PFSK-1 (cell line): ENCODE measurements around the gene PRIM1.
A peak's percentile ranks its signal among the peaks of the same experiment; 100 is the strongest.

ENCODE experiments used
- FOXP2 ChIP-seq: optimal IDR thresholded peaks from 2 replicates; pipeline ENCODE3; 2011; ENCODE audit warnings: borderline replicate concordance, control low read depth, inconsistent platforms; ENCODE audit not compliant: insufficient read depth; ENCODE audit errors: extremely low read length, extremely low read depth
- POLR2AphosphoS5 ChIP-seq: IDR thresholded peaks from 2 replicates; pipeline ENCODE4 v1.6.1; 2012; ENCODE audit warnings: low read depth, mild to moderate bottlenecking, control low read depth, low read length, moderate library complexity
- SIN3A ChIP-seq: IDR thresholded peaks from 2 replicates; pipeline ENCODE4 v1.6.1; 2012; ENCODE audit warnings: mild to moderate bottlenecking, low read length, moderate library complexity, borderline replicate concordance; ENCODE audit not compliant: insufficient read depth
- TAF1 ChIP-seq: IDR thresholded peaks from 2 replicates; pipeline ENCODE4 v1.6.1; 2012; ENCODE audit warnings: low read length, control low read depth, borderline replicate concordance; ENCODE audit not compliant: insufficient read depth
- TF ChIP-seq, protein P1 (sequence below), 2 experiments: IDR thresholded peaks; 2 replicates each; pipeline versions ENCODE4 v1.6.1 to v1.8.0; 2011 to 2012; ENCODE audit warnings: low read depth in 2 of 2, low read length in 2 of 2, control low read depth in 1 of 2, inconsistent platforms in 1 of 2, mild to moderate bottlenecking in 1 of 2, moderate library complexity in 1 of 2; ENCODE audit not compliant: insufficient read depth in 1 of 2

Gene PRIM1

DNA sequence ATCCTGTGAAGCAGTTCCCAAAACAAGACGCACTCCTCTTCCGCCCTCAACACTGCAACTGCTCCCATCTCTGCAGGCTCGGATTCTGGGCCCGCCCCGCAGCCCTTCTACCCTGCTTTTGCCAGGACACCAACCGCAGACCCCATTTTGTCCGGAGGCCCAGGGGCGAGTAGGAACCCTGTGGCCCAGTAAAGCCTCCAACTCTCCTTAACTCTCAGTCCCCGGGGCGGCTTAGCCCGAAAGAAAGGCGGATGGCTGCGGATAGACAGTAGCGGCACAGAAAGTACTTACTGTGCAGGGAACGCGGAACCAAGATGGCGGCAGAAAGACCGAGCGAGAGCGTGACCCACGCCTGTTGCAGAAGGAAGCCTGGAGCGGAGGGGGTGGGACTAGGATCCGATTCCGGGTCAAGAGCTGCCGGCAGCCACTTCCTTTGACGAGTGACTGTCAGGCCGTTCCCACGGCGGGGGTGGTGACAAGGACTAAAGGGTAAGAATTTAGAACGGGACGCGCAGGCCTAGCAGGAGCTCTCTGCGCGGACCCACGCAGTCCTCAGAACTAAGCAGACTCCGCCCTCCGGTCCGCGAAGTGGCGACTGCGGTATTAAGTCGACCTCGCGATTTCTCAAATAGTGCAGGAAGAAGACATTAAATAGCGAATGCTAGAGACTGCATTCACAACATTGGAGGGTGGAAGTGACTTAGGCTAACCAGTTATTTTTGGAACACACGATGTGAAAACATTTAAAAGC is 27.0 kb downstream of the PRIM1 start, which contains the start of gene NACA:
Gene NACA, minus strand, starts transcription at position 328 of the 751 bp plus-strand sequence. CDS start 778 bp downstream, outside the sequence.
- TF ChIP-seq FOXP2 (peak; percentile 66), TAF1 (peak; percentile 99), SIN3A (peak; percentile 66; the same call in 1 of the 2 replicates), POLR2AphosphoS5 (peak; percentile 99)
- TF ChIP-seq, protein P1, sequence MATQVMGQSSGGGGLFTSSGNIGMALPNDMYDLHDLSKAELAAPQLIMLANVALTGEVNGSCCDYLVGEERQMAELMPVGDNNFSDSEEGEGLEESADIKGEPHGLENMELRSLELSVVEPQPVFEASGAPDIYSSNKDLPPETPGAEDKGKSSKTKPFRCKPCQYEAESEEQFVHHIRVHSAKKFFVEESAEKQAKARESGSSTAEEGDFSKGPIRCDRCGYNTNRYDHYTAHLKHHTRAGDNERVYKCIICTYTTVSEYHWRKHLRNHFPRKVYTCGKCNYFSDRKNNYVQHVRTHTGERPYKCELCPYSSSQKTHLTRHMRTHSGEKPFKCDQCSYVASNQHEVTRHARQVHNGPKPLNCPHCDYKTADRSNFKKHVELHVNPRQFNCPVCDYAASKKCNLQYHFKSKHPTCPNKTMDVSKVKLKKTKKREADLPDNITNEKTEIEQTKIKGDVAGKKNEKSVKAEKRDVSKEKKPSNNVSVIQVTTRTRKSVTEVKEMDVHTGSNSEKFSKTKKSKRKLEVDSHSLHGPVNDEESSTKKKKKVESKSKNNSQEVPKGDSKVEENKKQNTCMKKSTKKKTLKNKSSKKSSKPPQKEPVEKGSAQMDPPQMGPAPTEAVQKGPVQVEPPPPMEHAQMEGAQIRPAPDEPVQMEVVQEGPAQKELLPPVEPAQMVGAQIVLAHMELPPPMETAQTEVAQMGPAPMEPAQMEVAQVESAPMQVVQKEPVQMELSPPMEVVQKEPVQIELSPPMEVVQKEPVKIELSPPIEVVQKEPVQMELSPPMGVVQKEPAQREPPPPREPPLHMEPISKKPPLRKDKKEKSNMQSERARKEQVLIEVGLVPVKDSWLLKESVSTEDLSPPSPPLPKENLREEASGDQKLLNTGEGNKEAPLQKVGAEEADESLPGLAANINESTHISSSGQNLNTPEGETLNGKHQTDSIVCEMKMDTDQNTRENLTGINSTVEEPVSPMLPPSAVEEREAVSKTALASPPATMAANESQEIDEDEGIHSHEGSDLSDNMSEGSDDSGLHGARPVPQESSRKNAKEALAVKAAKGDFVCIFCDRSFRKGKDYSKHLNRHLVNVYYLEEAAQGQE (IDR thresholded peaks at IDR 0.05; ENCODE audit: insufficient read depth in 1 of 2, low read depth in 2 of 2, low read length in 2 of 2), result peak in 1 of 2 experiments; percentile 47; a peak in 1 of 4 replicates

DNA sequence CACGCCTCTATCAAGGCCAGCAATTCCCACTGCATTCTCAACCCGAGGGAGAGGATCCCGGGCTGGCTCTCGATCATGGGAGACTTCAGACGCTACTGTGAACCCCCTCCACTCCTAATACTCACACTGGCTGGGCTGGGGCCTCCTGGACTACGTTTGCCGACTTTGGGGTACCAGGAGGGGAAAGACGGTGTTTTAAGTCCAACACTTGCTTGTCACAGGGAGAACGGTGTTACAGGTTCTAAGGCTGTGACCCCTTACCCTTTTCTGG is 27.5 kb downstream of the PRIM1 start:
- TF ChIP-seq, protein P1 (IDR thresholded peaks at IDR 0.05; ENCODE audit: insufficient read depth in 1 of 2, low read depth in 2 of 2, low read length in 2 of 2), result no peak
- TF ChIP-seq POLR2AphosphoS5, result no peak
- no peak for TF ChIP-seq TAF1
- TF ChIP-seq SIN3A, result no peak

DNA sequence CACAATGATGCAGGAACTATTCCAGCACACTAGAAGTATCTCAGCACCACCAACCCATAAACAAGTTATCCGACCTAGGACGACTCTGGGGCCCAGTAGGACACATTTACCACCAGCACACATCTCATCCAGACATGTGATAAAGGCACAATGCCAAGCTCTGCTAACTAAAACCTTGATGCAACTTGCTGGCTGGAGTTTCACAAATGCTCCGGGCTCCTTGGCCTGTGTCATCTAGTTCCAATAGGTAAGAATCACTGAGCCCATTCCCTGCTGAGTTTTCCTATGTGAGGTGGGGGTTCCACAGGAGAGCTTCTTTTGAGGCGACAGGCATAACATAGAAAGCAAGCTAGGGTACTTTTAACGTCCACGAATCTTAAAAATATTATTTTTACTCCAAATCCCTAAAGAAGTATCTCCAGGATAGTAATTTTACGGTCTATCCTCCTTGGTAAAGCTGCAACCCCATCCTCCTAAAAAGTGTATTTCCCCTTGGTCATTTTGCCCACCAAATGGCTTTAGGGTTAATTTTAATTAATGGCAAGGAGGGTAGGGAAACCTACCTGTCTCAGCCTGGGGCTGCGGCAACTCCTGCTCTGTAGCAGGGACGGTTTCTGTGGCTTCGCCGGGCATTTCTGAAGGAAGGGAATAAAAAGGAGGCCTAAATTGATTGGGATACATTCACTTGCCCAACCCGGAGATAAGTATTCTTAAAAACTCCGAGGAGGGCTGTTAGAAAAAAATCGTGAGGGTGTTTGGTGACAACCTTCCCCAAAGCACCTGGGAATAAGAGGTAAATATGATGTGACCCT is 28.0 kb downstream of the PRIM1 start:
- TF ChIP-seq POLR2AphosphoS5 (no peak), FOXP2 (no peak), SIN3A (no peak), TAF1 (no peak)
- TF ChIP-seq, protein P1 (IDR thresholded peaks at IDR 0.05; ENCODE audit: insufficient read depth in 1 of 2, low read depth in 2 of 2, low read length in 2 of 2), result no peak

DNA sequence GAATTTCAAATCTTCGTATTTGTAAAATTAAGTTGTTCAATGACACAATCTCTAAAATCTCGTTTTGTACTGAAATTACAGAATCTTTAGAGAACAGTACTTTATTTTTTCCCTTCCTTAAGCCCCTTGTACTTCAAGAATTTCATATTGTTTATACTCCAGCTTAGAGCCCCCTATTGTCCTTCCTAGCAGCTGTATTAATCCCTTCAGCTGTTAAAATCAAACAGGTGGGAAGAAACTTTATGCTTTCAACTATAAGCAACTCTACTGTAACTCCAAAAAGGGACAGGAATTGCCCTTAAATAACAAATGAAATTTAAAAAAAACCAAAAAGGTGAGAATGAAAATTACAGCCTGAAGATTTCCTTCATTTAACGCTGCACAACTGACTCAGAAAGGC is 28.8 kb downstream of the PRIM1 start:
- TF ChIP-seq SIN3A, result no peak
- no peak for TF ChIP-seq POLR2AphosphoS5
- TF ChIP-seq TAF1, result no peak
- TF ChIP-seq FOXP2, result no peak
- TF ChIP-seq, protein P1 (IDR thresholded peaks at IDR 0.05; ENCODE audit: insufficient read depth in 1 of 2, low read depth in 2 of 2, low read length in 2 of 2), result no peak
